SH-SY5Y (cell line): ENCODE data around the gene MFAP3L.

ENCODE experiments used
- GATA2 ChIP-seq: IDR thresholded peaks from 2 replicates; pipeline ENCODE4 v1.6.1; 2011; ENCODE audit warnings: mild to moderate bottlenecking, low read depth, low read length
- GATA3 ChIP-seq: IDR thresholded peaks from 2 replicates; pipeline ENCODE4 v1.6.1; 2011; ENCODE audit warnings: low read depth, mild to moderate bottlenecking, low read length, moderate library complexity

MFAP3L gene

DNA sequence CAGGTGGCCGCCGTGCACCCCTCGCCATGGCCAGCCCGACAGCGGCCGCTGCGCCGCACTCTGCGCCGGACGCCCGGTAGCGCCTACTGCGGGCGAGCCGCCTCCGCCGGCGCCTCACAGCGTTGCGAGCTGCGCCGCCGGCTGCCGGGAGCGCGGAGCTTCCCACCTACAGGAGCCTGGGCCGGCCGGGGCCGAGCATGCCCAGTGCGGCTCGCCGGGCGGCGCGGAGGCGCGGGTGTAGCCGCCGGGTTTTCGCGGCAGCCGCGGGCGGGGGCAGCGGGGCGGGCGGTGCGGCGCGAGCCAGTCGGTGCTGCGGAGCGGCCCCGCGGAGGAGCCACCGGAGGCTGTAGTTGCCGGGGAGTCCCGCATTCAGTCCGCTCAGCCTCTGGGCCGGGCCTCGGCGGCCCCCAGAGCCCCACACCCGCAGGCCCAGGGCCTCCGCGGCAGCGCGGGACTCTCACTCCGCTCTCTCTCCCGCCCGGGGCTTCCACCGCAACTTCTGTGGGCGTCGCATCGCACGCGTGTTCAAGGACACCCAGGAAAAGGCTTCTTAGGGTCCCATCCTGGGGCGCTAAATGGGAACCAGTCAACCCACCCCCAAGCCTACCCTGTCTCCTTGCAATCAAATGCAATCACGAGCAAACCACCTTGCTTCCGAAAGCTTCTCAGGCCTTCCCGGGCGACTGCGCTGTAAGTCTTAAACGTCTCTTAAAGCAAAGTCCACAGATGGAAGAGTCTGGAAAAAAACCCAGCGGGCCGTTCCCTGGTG, at the start of gene MFAP3L:
MFAP3L (minus strand) TSS at position 143 of the 769 bp plus-strand sequence. CDS start 20,518 bp downstream, outside the sequence.
- TF ChIP-seq GATA3 (no peak), GATA2 (no peak)

GRCh38 chr4:170071196-170071595, 45.0 kb upstream of the MFAP3L start:
- TF ChIP-seq GATA2 (no peak), GATA3 (no peak)

DNA sequence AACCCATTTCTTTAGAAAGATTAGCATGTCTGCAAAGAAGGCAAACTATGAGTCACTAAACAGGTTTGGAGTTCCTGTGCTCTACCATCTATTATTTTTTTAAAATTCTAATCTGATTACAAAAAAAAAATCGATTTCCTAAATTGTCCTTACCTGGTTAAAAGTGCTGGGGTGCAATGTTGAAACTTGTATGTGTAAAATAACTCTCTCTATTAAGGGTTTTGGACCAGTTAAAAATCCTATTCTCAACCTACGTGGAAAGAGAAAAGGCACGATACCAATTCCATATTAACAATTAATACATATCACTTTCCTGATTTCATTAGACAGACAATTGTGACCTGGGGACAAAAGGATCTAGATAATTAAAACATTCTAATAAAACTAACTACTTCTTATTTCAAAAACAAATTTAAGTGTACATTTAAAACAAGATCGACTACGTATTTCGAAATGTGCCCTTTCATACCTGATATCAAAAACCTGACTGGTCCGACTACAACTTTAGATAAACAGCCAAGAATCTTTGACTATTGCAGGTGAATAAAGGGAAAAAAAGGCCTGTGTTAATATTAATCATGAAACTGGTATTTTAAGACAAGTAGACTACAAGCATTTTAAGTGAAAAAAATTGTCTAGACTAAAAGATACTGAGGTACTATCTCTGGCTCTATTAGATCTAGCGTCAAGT, 42.4 kb upstream of the MFAP3L start:
- TF ChIP-seq GATA3 (no peak), GATA2 (no peak)

- TF ChIP-seq GATA3 (no peak), GATA2 (no peak)
These were observed 33.2 kb upstream of the MFAP3L start for GRCh38 chr4:170059421-170059820.

DNA sequence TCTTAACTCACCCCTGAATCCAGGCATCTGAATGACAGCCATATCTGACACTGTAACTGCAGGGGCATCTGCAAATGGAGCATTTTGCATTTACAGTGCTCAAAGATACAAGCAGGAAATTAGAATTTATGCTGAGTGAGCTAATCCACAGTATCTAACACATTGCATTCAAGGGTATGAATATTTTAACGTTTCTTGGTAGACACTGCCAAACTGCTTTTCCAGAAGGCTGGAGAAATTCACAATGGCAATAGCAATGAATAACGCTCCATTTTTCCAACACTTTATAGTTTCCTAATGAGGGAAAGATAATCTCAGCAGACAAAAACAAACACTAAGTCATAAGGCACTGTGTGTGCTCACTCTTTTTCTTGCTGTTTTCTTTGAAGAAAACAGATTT, 32.6 kb upstream of the MFAP3L start:
- TF ChIP-seq GATA2 (no peak), GATA3 (no peak)

GRCh38 chr4:170057866-170058265, 31.7 kb upstream of the MFAP3L start:
- TF ChIP-seq GATA3 (no peak), GATA2 (no peak)

GRCh38 chr4:170052919-170053318, 26.7 kb upstream of the MFAP3L start:
- TF ChIP-seq GATA3 = no peak
- TF ChIP-seq GATA2 = no peak

GRCh38 chr4:170051402-170051801, 25.2 kb upstream of the MFAP3L start:
- TF ChIP-seq GATA3 = no peak
- TF ChIP-seq GATA2 = no peak

GRCh38 chr4:170049766-170050165, 23.6 kb upstream of the MFAP3L start:
- TF ChIP-seq GATA2 (no peak), GATA3 (no peak)

DNA sequence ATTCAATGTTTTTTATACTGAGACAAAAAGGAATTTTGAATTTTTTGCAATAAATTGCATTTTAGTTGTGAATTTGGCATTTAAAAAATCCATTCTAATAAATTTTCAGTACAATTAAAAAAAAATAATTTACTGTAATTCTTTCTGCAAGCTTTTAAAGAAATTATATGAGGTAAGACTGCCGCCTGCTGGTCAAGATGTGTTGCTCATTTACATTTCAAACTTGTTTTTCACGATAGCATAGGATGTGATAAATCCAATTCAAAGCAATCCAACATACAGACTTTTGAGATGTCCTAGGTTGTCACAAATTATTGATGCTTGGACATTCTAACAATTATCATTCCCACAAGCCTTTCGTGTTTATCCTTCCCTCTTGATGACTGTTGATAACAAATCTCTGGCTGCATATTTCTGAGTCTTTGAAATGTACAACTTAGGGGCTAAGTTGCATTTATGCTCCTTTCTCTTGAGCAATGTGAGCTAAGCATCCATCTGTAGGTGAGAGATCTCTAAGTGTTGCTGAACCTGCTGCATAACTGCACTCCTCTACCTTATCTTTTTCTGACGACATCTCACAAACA, 21.7 kb upstream of the MFAP3L start:
- TF ChIP-seq GATA2 (no peak), GATA3 (no peak)

- TF ChIP-seq GATA2 (no peak), GATA3 (no peak)
These were observed 14.0 kb upstream of the MFAP3L start for GRCh38 chr4:170040031-170040680.

DNA sequence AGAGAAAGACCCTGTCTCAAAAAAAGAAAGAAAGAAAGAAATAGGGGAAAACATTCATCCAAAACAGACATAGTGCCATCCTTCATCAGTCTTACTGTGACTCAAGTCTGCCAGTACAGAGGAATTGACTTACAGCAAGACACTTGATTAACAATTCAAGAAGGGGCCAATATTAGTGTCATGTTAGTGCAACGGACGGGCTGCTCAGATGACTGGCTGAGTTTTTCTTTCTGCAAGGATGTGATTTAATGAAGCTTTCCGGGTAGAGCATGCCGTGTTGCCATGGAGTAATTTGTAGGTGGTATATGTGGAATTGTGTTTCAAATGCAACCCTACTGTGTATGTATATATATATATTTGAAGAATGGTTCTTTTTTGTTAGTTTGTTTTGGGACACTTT, 12.6 kb upstream of the MFAP3L start:
- TF ChIP-seq GATA2 (no peak), GATA3 (no peak)

- TF ChIP-seq GATA3 = no peak
- TF ChIP-seq GATA2 = no peak
These were observed 12.0 kb upstream of the MFAP3L start for GRCh38 chr4:170038232-170038631.

DNA sequence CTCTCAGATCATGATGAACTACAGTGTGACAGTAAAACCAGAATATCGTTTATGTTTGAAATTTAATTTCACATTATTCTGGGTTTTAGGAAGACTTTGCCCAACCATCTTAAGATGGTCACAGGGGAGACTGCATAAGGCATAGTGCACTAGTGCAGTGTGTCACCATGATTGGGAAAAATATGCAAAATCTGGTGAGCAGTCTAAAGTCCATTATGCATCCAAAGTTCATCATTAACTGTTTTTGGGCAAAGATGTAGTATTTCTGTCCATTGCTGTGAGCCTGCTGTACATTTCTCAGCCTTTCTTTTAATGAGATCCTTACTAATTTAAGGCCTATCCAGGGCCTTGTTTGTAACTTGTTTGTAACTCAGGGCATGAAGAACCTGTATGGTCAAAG, 11.3 kb upstream of the MFAP3L start:
- TF ChIP-seq GATA3 = no peak
- no peak for TF ChIP-seq GATA2
